ENCODE measurements around the gene AHRR. TPM values are rescaled to one million over a fixed set of nuclear protein-coding genes. Genes with fewer than 3 reads are reported as not detected.

AHRR gene
- polyA plus RNA-seq, 3 donors: 0.15 TPM; not detected in 1

- no peak overlapping the region for H3K4me2 ChIP-seq (replicated peaks; ENCODE audit: extremely low read depth, low read length, poor library complexity, severe bottlenecking)
- H3K9me3 ChIP-seq (replicated peaks in 1 of 2; ENCODE audit: control insufficient read depth in 1 of 2, insufficient read depth in 1 of 2, low read length in 2 of 2): peaks cover 0 to 2% of the 10 kb centered on the region in 2 donors
- H3K36me3 ChIP-seq (replicated peaks in 1 of 2; ENCODE audit: control insufficient read depth in 1 of 2, insufficient read depth in 2 of 2, low read length in 2 of 2): no peaks in the 10 kb centered on the region
- 67% methylated on average over 7 of the region's 12 CpGs for WGBS (ENCODE audit: insufficient coverage)
- no peak for DNase-seq
- Mint-ChIP-seq H3K9me3 (peaks cover under 1 to 4% (median 1%) of the 10 kb centered on the region in 7 donors), H3K4me1 (no peaks in the 10 kb centered on the region), H3K4me3 (no peak overlapping the region), H3K36me3 (no peaks in the 10 kb centered on the region), H3K27ac (no peak overlapping the region), H3K27me3 (ENCODE audit: low read depth in 3 of 3) (peaks cover 21 to 23% (median 23%) of the 10 kb centered on the region in 3 donors)
- no peak overlapping the region for H3K9ac ChIP-seq (ENCODE audit: insufficient read depth, low read length, poor library complexity, severe bottlenecking)
- TF ChIP-seq, protein P1, sequence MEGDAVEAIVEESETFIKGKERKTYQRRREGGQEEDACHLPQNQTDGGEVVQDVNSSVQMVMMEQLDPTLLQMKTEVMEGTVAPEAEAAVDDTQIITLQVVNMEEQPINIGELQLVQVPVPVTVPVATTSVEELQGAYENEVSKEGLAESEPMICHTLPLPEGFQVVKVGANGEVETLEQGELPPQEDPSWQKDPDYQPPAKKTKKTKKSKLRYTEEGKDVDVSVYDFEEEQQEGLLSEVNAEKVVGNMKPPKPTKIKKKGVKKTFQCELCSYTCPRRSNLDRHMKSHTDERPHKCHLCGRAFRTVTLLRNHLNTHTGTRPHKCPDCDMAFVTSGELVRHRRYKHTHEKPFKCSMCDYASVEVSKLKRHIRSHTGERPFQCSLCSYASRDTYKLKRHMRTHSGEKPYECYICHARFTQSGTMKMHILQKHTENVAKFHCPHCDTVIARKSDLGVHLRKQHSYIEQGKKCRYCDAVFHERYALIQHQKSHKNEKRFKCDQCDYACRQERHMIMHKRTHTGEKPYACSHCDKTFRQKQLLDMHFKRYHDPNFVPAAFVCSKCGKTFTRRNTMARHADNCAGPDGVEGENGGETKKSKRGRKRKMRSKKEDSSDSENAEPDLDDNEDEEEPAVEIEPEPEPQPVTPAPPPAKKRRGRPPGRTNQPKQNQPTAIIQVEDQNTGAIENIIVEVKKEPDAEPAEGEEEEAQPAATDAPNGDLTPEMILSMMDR (IDR thresholded peaks at IDR 0.05): no peak
- no peaks in the 10 kb centered on the region for H3K79me2 ChIP-seq (ENCODE audit: insufficient read depth, low read length)
- H3K4me3 ChIP-seq (replicated peaks in 1 of 3; ENCODE audit: low read depth in 2 of 3, low read length in 3 of 3): no peak overlapping the region
- no peak overlapping the region for H2AFZ ChIP-seq (ENCODE audit: insufficient read depth, low read depth, low read length, poor library complexity, severe bottlenecking)
- H4K20me1 ChIP-seq (ENCODE audit: insufficient read depth, low read length): no peaks in the 10 kb centered on the region
- H3K4me1 ChIP-seq (ENCODE audit: control insufficient read depth in 1 of 2, insufficient read depth in 2 of 2, low read length in 2 of 2): no peaks in the 10 kb centered on the region
- H3K27ac ChIP-seq (ENCODE audit: low read depth in 1 of 2, low read length in 2 of 2): no peak overlapping the region
- intact Hi-C loops (cut with micrococcal nuclease): no loop called here
- peaks cover 3 to 13% of the 10 kb centered on the region in 2 donors for H3K27me3 ChIP-seq (ENCODE audit: control insufficient read depth in 2 of 2, insufficient read depth in 2 of 2, low read length in 2 of 2)
These were observed 16.1 kb downstream of the AHRR start for GRCh38 chr5:337563-338130.

DNA sequence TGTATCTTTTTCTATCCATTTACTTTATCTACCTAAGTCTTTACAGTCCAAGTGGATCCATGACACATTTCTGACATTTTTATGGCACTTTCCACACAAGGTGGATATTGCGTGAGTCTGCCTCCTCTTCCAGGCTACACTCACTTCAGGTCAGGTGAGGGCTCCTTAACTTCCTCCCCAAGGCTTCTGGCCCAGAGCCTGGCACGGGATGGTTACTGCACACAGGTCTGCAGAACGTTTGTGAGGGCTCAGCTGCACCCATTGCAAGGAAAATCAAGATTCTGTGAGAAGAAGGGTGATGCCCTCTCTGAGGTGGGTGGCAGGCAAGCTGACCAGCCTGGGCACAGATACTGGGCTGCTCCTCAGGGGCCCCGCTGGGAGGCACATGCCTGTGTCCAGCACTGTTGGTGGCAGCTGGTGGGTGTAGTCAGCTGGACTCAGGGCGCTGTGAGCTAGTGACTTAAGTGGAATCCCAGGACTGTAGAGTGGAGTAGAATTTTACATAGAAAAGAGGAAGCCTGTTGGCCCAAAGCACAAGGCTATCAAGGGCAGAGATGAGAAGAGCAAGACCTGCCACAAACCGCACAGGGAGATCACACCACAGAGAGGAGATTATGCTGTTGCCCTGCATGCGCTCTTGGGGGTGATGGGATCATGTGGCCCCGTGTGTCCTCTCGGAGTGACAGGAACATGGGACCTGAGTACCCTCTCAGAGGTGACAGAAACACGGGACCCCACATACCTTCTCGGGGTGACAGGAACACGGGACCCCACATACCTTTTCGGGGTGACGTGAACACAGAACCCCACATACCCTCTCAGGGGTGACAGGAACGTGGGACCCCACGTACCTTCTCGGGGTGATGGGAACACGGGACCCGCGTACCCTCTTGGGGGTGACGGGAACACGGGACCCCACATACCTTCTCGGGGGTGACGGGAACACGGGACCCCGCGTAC, 21.3 kb downstream of the AHRR start:
- Histone ChIP-seq H3K79me2 (ENCODE audit: insufficient read depth, low read length) (no peaks in the 10 kb centered on the region), H3K4me2 (replicated peaks; ENCODE audit: extremely low read depth, low read length, poor library complexity, severe bottlenecking) (no peak overlapping the region), H4K20me1 (ENCODE audit: insufficient read depth, low read length) (no peaks in the 10 kb centered on the region), H3K9ac (ENCODE audit: insufficient read depth, low read length, poor library complexity, severe bottlenecking) (no peak overlapping the region), H3K4me3 (replicated peaks in 1 of 3; ENCODE audit: low read depth in 2 of 3, low read length in 3 of 3) (no peak overlapping the region), H2AFZ (ENCODE audit: insufficient read depth, low read depth, low read length, poor library complexity, severe bottlenecking) (no peak overlapping the region), H3K9me3 (replicated peaks in 1 of 2; ENCODE audit: control insufficient read depth in 1 of 2, insufficient read depth in 1 of 2, low read length in 2 of 2) (peaks cover 0 to 11% of the 10 kb centered on the region in 2 donors), H3K27ac (ENCODE audit: low read depth in 1 of 2, low read length in 2 of 2) (no peak overlapping the region), H3K27me3 (ENCODE audit: control insufficient read depth in 2 of 2, insufficient read depth in 2 of 2, low read length in 2 of 2) (peaks cover 0 to 37% of the 10 kb centered on the region in 2 donors), H3K36me3 (replicated peaks in 1 of 2; ENCODE audit: control insufficient read depth in 1 of 2, insufficient read depth in 2 of 2, low read length in 2 of 2) (no peaks in the 10 kb centered on the region), H3K4me1 (ENCODE audit: control insufficient read depth in 1 of 2, insufficient read depth in 2 of 2, low read length in 2 of 2) (no peaks in the 10 kb centered on the region)
- Mint-ChIP-seq H3K27me3 (ENCODE audit: low read depth in 3 of 3) (peaks cover 25 to 51% (median 28%) of the 10 kb centered on the region in 3 donors), H3K36me3 (no peaks in the 10 kb centered on the region), H3K27ac (peak overlapping the region in 1 of 7 donors; percentile 30), H3K4me1 (peaks cover 2% of the 10 kb centered on the region), H3K9me3 (peaks cover 7 to 14% (median 8%) of the 10 kb centered on the region in 7 donors), H3K4me3 (peak overlapping the region in 1 of 2 donors; percentile 54)
- WGBS (ENCODE audit: insufficient coverage): 97% methylated on average over 26 of the region's 27 CpGs
- TF ChIP-seq, protein P1 (IDR thresholded peaks at IDR 0.05): no peak
- intact Hi-C loops (cut with micrococcal nuclease): no loop called here
- DNase-seq: no peak
